Posterior vena cava (tissue), 2 donors: ENCODE results near the gene NCAPG2. TPM values are rescaled to one million over a fixed set of nuclear protein-coding genes. Genes with fewer than 3 reads are reported as not detected.
A peak's percentile ranks its signal among the peaks of the same experiment; 100 is the strongest.

Experiments used
- DNase-seq: peaks from one replicate; pipeline ENCODE4 v3.0.0-alpha.2; 2020; ENCODE audit warnings: low spot score
- intact Hi-C, 2 donors: fragments of 100-400 bp; cut with DNase I; formaldehyde crosslinking; loops; one replicate each; pipeline versions ENCODE4 v1.14.1 to v1.14.2; 2022 to 2023
- microRNA-seq, 2 donors: library from miRNA; unstranded; fragments of <30 nt; microRNA quantifications; one replicate each; pipeline ENCODE4 v1.2.0, GENCODE V29; 2020 to 2021; ENCODE audit warnings: borderline microRNAs expressed in 2 of 2
- total RNA-seq, 2 donors: library from RNA; stranded (reverse); fragmentation: NEBNext Ultra II Directional; extraction: Animal tissue kit (Norgen Biotek cat#: 25700); gene quantifications; one replicate each; pipeline ENCODE4 v1.2.1, GENCODE V29; 2021
- donor health status: DM: yes; HTN: yes; CAD: no.
- donor health status: DM: yes; HTN: yes; CAD: no.

The NCAPG2 gene
- total RNA-seq, 2 donors from 2014 or later, result 6.4 to 8.4 TPM

DNA sequence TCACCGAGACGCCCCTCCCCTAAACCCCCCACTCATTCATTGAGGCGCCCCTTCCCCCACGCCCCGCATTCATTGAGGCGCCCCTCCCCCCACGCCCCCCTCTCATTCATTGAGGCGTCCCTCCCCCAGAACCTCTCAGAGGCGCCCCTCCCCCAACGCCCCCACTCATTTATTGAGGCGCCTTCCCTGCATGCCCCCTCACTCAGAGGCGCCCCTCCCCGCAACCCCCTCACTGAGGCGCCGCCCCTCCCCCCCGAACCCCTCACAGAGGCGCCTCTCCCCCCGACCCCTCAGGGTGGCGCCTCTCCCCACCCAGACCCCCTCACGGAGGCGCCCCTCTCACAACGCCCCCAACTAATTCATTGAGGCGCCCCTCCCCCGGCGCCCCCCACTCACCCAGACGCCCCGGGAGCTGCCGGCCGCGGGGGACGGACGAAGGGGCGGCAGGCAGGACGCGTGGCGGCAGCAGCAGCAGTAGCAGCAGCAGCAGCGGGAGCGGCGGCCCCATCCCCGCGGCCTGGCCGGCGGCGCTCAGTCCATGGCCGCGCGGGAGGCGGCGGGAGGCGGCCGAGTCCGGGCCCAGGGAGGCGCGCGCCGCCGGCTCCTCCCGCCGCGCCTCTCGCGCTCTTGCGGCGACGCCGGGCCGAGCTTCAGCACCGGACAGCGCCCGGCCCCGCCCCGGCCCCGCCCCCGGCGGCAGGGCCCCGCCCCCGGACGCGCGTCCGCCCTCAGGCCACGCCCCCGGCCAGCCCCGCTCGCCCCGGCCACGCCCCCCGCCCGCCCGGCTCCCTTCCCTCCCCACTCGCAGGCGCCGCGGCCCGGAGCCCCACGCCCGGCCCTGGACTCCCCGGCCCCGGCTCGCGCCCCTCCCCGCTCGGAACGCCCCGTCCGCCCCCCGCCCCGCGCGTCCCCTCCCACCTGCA lies 117.2 kb downstream of the NCAPG2 start, which contains the start of gene PTPRN2:
Gene PTPRN2, minus strand, starts transcription at position 662 of the 923 bp plus-strand sequence.
- intact Hi-C loops, result no loop called here
- DNase-seq, result peak; percentile 86

DNA sequence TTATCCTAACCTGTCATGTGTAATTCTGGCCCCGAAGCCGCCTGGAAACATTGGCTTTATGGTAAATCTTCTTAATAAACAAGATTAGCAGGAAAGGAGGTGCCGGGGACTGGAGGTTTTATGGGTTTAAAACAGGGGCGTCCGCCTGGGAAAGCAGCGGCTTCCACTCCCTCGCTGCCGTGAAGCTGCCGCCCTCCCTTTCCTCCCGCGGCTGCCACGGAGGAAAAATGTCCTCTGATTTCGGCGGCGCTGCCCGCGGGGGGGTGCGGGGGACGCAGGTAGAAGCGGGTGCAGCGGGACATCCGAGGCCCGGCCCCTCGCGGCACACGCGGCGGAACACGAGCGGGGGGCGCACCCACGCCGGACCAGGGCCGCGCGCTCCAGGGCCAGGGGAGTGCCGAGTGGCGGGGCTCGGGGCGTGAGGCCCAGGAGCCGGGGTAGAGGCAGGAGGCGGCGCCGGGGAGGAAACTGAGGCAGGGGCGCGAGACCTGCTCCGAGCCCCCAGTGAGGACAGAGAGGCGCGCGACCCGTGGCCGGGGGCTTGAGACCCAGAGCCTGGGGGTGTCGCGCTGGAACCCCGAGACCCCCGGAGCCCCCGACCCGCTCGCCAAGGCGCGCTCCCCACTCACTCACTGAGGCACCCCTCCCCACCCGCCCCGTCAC lies 118.0 kb downstream of the NCAPG2 start:
- intact Hi-C loops, result no loop called here
- peak; percentile 73 for DNase-seq

DNA sequence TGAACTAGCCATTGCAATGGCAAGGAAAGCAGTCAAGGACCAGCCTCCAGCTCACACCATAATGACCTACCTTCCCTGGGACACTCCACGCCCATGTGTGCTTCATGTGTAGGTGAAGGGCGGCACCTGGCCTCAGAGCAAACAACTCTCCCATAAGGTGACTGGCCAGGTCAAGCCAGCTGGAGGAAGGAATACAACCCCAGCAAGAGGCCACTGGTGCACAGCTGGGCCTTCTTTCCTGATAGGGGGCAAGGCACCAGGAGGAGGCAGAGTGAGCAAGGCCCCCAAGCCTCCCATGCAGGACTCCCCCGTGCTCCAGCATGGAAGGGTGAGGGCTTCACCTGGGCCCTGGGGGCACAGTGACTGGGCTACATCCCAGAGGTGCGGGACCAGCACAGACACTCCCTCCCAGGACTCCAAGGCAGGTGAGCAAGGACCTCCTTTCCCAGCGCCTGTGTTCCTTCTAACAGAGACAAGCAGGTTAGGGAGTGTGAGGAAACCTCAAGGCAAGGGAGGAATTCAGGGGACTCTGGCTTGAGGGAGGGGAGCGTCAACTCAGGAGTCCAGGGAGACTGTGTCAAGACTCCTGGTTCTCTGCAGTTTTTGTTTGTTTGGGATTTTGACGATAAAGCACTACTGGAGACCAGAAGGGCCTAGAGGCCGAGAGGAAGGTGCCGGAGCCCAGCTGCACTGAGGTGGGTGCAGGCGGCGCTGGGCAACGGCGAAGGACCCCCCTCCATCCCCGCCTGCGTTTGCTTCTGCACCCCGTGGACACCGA lies 118.7 kb downstream of the NCAPG2 start:
- peak; percentile 60 for DNase-seq
- intact Hi-C loops, result no loop called here

DNA sequence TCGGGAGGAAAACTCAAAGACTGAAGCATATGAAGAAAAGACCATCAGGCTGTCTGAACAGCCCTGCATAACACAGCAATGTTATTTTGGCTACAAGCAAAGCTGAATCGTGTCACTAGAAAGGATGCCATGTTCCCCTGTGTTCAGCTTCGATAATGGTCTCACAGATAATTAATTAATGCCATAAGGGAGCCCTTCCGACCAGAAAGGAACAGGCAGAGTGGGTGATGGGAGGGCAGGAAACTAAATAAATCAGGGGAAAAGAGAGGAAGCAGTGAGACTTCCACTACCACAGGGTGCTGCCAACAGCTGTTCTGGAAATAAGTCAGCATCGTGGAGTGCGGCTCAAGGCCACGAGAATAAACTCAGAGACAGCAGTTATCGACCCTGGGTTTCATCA lies 120.2 kb downstream of the NCAPG2 start:
- no peak for DNase-seq
- intact Hi-C loops, result no loop called here

DNA sequence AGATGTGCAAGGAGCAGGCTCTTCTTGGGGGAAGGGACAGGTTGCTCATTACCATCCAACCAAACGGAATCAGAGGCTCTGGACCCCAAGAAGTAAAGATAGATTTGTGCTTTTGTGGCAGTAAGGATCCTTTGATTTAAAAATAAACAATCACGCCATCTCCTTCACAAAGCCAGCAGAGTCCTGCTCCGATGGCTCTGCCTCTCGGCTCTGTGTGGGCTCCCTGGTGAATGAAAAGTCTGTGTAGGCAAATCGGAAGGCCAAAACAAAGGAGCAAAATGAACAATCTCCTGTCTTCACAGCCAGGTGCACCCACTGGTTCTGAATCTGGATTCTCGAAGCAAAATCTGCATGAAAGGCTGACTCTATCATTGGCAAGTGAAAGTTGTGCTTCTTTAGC lies 120.8 kb downstream of the NCAPG2 start:
- no peak for DNase-seq
- intact Hi-C loops, result no loop called here

DNA sequence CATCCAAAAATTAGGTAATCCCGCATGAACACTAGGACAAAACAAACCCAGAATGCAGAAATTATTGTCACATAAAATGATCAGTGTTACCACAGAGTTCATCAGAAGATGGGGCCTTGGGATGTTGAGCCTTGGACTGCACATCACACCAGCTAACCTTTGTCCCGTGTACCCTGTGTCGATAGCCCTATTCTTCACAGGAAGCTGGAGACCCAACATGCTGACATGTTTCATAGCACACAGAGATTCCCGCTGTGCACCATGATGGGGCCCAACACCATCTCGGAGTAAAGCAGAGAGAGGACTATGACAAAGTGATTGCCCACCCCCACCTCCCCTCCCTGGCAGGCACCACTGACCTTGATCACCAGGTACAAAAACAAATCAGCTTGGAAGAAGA lies 121.5 kb downstream of the NCAPG2 start:
- no peak for DNase-seq
- intact Hi-C loops, result no loop called here

DNA sequence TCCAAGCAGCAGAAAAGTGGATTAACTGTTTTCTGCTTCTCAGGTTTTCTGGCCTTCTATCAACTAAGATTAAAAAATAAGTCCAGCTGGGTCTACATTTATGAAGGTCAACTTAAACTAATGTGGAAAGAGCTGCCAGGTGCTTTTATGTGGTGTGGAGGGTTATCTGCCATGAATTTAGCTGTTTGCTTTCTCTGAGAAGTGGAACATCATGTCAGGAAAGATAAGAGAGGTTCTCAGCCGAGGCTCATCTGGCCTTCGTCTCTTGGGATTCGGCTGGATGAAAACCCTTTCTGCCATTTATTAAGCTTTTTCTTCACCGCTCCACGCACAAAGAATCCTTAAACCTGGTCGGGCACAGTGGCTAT lies 122.5 kb downstream of the NCAPG2 start:
- DNase-seq, result no peak
- intact Hi-C loops, result no loop called here

DNA sequence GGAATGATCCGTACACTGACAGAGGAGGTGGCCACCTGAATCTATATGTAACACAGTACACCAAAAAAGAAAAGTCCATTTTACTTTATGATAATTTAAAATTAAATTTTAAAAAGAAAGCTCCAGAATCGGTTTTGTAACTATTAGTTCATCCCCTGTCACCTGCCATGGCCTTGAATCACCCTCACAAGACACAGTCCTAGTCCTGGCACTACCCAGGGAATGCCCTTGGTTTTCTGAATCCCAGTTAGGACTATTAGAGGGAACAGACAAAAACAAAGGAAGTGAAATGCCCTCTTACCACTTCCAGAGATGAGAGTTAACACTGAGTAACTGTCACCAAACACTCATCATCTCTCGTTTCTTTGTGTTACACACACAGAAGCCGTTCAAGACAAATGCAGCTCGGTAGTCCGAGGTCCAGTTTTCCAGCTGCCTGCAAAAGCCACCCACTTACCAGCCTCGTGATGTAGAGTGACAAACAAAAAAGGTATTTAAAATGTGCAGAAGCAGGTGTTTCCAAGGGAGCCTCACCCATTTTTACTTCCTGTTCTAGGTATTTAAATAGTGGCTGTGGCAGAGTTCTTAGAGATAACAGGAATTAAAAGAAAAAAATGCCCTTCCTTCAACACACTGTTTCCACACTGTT lies 123.0 kb downstream of the NCAPG2 start:
- intact Hi-C loops, result no loop called here

More for the DNA sequence above, 123.0 kb downstream of the NCAPG2 start:
- DNase-seq, result no peak

Small RNA genes lying within 50 kb of the gene (microRNA-seq; reads per million reads assigned to microRNA genes)
- 0 reads per million in 2 donors for gene MIR5707

Other genes starting within 250 kb of the NCAPG2 start
- gene PTPRN2, start 117.0 kb downstream of the NCAPG2 start, total RNA-seq, result 1 to 10 TPM; 1.6 to 2.8 TPM
- 100 to 1,000 TPM; 145 to 181 TPM for gene ESYT2, start 124.7 kb upstream of the NCAPG2 start, total RNA-seq
- gene DYNC2I1, start 151.8 kb upstream of the NCAPG2 start, total RNA-seq, result 10 to 100 TPM; 21.7 to 29.9 TPM